Cardiac muscle cell (in vitro differentiated cells and primary cell): Measurements from ENCODE around the gene GALK1. TPM values are rescaled to one million over a fixed set of nuclear protein-coding genes. Genes with fewer than 3 reads are reported as not detected.

ENCODE experiments used
- DNase-seq, 2 donors: peaks; one replicate each; pipeline versions ENCODE4 v3.0.0 to v3.0.0-alpha.2; 2010 to 2017; ENCODE audit warnings: low read depth in 1 of 2, low spot score in 1 of 2
- H3K27ac ChIP-seq: fragments of 200-600 bp; sonication (generic); 2 replicates; pipeline ENCODE4 v1.5.1; 2016
- H3K27me3 ChIP-seq: fragments of 200-600 bp; sonication (generic); 2 replicates; pipeline ENCODE4 v1.6.0; 2016; ENCODE audit warnings: control low read depth
- H3K36me3 ChIP-seq: fragments of 200-600 bp; sonication (generic); 2 replicates; pipeline ENCODE4 v1.5.1; 2016; ENCODE audit warnings: control low read depth
- H3K4me1 ChIP-seq: fragments of 200-600 bp; sonication (generic); 2 replicates; pipeline ENCODE4 v1.8.1; 2017; ENCODE audit warnings: low read depth, mild to moderate bottlenecking, mixed run types
- H3K4me3 ChIP-seq: fragments of 200-600 bp; sonication (generic); 2 replicates; pipeline ENCODE4 v1.5.1; 2016; ENCODE audit warnings: mild to moderate bottlenecking
- H3K9me3 ChIP-seq: fragments of 200-600 bp; sonication (generic); 2 replicates; pipeline ENCODE4 v1.5.1; 2017; ENCODE audit warnings: low read depth, mild to moderate bottlenecking, control low read depth
- polyA plus RNA-seq: library from polyadenylated mRNA; unstranded; fragments of >200 nt; fragmentation: Nextera tagmentation; extraction: Ambion mirVana; gene quantifications from 2 replicates; pipeline ENCODE4 v1.2.1, GENCODE V29; 2016
- total RNA-seq: library from RNA; depleted of rRNA; stranded (reverse); fragments of >200 nt; gene quantifications from 2 replicates; pipeline ENCODE4 v1.2.3, GENCODE V29; 2016
- TF ChIP-seq, protein P1 (sequence below): IDR thresholded peaks from 2 replicates; pipeline ENCODE4 v1.5.1; 2012; ENCODE audit warnings: low read depth, mild to moderate bottlenecking, low read length

GALK1 gene
- total and polyA plus RNA-seq, 2 experiments from 2014 or later, result 42.4 to 54.0 TPM

DNA sequence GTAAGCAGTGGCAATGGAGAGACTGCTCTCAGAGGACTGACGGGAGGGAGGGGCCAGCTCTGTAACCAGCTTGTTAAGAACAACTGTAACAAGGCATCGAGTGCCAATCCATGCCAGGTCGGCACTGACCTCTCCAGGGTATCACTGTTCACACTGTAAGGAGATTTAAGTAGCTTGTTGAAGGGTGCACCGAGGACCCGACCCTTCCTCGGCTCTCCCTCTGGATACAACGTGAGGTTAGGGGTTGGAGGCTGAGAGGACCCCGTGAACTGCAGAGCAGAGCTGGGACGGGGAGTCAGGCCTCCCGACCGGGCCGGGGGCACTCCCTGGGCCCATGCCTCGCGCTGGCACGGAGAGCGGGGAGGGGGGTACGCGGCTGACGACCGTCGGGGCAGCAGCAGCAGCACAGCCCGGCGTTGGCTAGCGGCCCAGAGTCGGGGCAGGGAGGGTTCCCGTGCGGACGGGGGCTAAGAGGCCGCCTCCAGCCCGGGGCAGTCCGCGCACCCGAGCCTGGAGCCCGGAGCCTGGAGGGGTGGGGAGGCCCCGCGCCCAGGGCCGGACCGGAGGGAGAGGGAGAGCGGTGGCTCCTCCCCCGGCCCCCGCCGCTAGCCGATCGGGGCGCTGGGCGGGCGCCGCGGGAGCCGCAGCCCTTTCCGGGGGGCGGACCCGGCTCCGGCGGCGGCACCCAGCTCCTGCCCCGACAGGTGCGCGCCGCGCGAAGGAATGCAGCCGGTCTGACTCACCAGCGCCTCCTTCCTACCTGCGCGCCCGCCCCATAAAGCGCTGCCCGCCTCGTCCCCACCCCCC is 44.1 kb downstream of the GALK1 start, which contains the start of gene ITGB4:
TSS of gene ITGB4 (plus strand) at position 804 of the 807 bp plus-strand sequence. CDS start 3,245 bp downstream, outside the sequence.
- Histone ChIP-seq H3K9me3 (no peaks in the 10 kb centered on the region), H3K4me3 (peak within 1 kb of the TSS; percentile 23), H3K27ac (no peak within 1 kb of the TSS), H3K4me1 (no peaks in the 10 kb centered on the region), H3K36me3 (no peaks in the 10 kb centered on the region), H3K27me3 (peaks cover 66% of the 10 kb centered on the region)
- peak; percentile 6 to 49 for DNase-seq
- TF ChIP-seq, protein P1, sequence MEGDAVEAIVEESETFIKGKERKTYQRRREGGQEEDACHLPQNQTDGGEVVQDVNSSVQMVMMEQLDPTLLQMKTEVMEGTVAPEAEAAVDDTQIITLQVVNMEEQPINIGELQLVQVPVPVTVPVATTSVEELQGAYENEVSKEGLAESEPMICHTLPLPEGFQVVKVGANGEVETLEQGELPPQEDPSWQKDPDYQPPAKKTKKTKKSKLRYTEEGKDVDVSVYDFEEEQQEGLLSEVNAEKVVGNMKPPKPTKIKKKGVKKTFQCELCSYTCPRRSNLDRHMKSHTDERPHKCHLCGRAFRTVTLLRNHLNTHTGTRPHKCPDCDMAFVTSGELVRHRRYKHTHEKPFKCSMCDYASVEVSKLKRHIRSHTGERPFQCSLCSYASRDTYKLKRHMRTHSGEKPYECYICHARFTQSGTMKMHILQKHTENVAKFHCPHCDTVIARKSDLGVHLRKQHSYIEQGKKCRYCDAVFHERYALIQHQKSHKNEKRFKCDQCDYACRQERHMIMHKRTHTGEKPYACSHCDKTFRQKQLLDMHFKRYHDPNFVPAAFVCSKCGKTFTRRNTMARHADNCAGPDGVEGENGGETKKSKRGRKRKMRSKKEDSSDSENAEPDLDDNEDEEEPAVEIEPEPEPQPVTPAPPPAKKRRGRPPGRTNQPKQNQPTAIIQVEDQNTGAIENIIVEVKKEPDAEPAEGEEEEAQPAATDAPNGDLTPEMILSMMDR, result no peak

- Histone ChIP-seq H3K36me3 (no peaks in the 10 kb centered on the region), H3K9me3 (no peaks in the 10 kb centered on the region), H3K27ac (no peak overlapping the region), H3K4me3 (no peak overlapping the region), H3K4me1 (no peaks in the 10 kb centered on the region), H3K27me3 (peaks cover 66% of the 10 kb centered on the region)
- TF ChIP-seq, protein P1, result no peak
- no peak for DNase-seq
These were observed 45.3 kb downstream of the GALK1 start for GRCh38 chr17:75719732-75720131.

DNA sequence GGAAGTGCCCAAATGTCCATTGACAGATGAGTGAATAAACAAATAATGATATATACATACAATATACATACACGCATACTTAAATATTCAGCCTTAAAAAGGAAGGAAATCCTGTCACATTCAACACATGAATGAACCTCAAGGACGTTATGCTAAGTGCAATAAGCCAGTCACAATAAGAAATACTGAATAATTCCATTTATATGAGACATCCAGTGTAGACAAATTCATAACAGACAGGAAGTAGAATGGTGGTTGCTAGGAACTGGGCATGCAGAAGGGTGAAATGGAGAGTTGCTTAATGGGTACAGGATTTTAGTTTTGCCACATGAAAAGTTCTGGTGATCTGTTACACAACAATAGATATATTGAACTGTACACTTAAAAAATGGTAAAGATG is 52.5 kb downstream of the GALK1 start:
- Histone ChIP-seq H3K4me3 (no peak overlapping the region), H3K27ac (no peak overlapping the region), H3K36me3 (no peaks in the 10 kb centered on the region), H3K4me1 (no peaks in the 10 kb centered on the region), H3K27me3 (peaks cover 6% of the 10 kb centered on the region), H3K9me3 (no peaks in the 10 kb centered on the region)
- peak in 1 of 2 donors; percentile 10 for DNase-seq
- TF ChIP-seq, protein P1, result no peak

Other genes with a start within 250 kb of the GALK1 start
- 24.4 and 31.2 TPM in 2 replicates for gene CASKIN2, start 249.7 kb downstream of the GALK1 start, total RNA-seq
- 18.1 and 27.3 TPM in 2 replicates for gene CASKIN2, start 249.7 kb downstream of the GALK1 start, polyA plus RNA-seq
- 70.5 and 88.8 TPM in 2 replicates for gene TSEN54, start 248.7 kb downstream of the GALK1 start, total RNA-seq
- gene TSEN54, start 248.7 kb downstream of the GALK1 start, polyA plus RNA-seq, result 52.8 and 64.4 TPM in 2 replicates
- gene LLGL2, start 239.5 kb downstream of the GALK1 start, total RNA-seq, result 28.1 and 40.3 TPM in 2 replicates
- gene LLGL2, start 239.5 kb downstream of the GALK1 start, polyA plus RNA-seq, result 35.2 and 45.5 TPM in 2 replicates
- gene MYO15B, start 177.4 kb downstream of the GALK1 start, total RNA-seq, result 15.3 and 101 TPM in 2 replicates
- 21.3 and 49.2 TPM in 2 replicates for gene MYO15B, start 177.4 kb downstream of the GALK1 start, polyA plus RNA-seq
- gene SMIM5, start 131.8 kb downstream of the GALK1 start, total RNA-seq, result 0.11 and 0.89 TPM in 2 replicates
- gene SMIM5, start 131.8 kb downstream of the GALK1 start, polyA plus RNA-seq, result 0.42 and 0.60 TPM in 2 replicates
- 21.0 and 43.1 TPM in 2 replicates for gene RECQL5, start 98.0 kb downstream of the GALK1 start, total RNA-seq
- gene RECQL5, start 98.0 kb downstream of the GALK1 start, polyA plus RNA-seq, result 28.6 and 47.4 TPM in 2 replicates
- gene SAP30BP, start 97.9 kb downstream of the GALK1 start, total RNA-seq, result 40.1 and 50.8 TPM in 2 replicates
- 106 and 134 TPM in 2 replicates for gene SAP30BP, start 97.9 kb downstream of the GALK1 start, polyA plus RNA-seq
- 0.09 and 0.21 TPM in 2 replicates for gene ITGB4, start 43.7 kb downstream of the GALK1 start, total RNA-seq
- gene ITGB4, start 43.7 kb downstream of the GALK1 start, polyA plus RNA-seq, result 0.40 and 1.6 TPM in 2 replicates
- 34.2 and 37.8 TPM in 2 replicates for gene UNK, start 19.6 kb upstream of the GALK1 start, total RNA-seq
- gene UNK, start 19.6 kb upstream of the GALK1 start, polyA plus RNA-seq, result 20.5 and 35.9 TPM in 2 replicates
- gene UNC13D, start 79.2 kb upstream of the GALK1 start, total RNA-seq, result 4.6 and 14.8 TPM in 2 replicates
- gene UNC13D, start 79.2 kb upstream of the GALK1 start, polyA plus RNA-seq, result 10.8 and 24.6 TPM in 2 replicates
- 61.3 and 75.6 TPM in 2 replicates for gene WBP2, start 90.1 kb upstream of the GALK1 start, total RNA-seq
- gene WBP2, start 90.1 kb upstream of the GALK1 start, polyA plus RNA-seq, result 160 and 161 TPM in 2 replicates
- 1.3 and 4.6 TPM in 2 replicates for gene TRIM47, start 113.4 kb upstream of the GALK1 start, total RNA-seq
- 2.2 and 2.9 TPM in 2 replicates for gene TRIM47, start 113.4 kb upstream of the GALK1 start, polyA plus RNA-seq
- 20.2 and 31.5 TPM in 2 replicates for gene TRIM65, start 131.8 kb upstream of the GALK1 start, total RNA-seq
- gene TRIM65, start 131.8 kb upstream of the GALK1 start, polyA plus RNA-seq, result 14.6 and 16.8 TPM in 2 replicates
- gene MRPL38, start 139.7 kb upstream of the GALK1 start, total RNA-seq, result 63.9 and 68.0 TPM in 2 replicates
- 222 and 227 TPM in 2 replicates for gene MRPL38, start 139.7 kb upstream of the GALK1 start, polyA plus RNA-seq
- gene FBF1, start 175.8 kb upstream of the GALK1 start, total RNA-seq, result 13.8 and 15.9 TPM in 2 replicates
- 8.2 and 11.8 TPM in 2 replicates for gene FBF1, start 175.8 kb upstream of the GALK1 start, polyA plus RNA-seq
- gene ACOX1, start 214.0 kb upstream of the GALK1 start, total RNA-seq, result 27.7 and 43.0 TPM in 2 replicates
- 15.5 and 21.3 TPM in 2 replicates for gene ACOX1, start 214.0 kb upstream of the GALK1 start, polyA plus RNA-seq
- gene TEN1, start 214.0 kb upstream of the GALK1 start, total RNA-seq, result 23.8 and 27.4 TPM in 2 replicates
- 15.6 and 26.9 TPM in 2 replicates for gene TEN1, start 214.0 kb upstream of the GALK1 start, polyA plus RNA-seq
- gene CDK3, start 235.7 kb upstream of the GALK1 start, total RNA-seq, result 13.4 and 14.3 TPM in 2 replicates
- 12.2 and 18.5 TPM in 2 replicates for gene CDK3, start 235.7 kb upstream of the GALK1 start, polyA plus RNA-seq